ENCODE data around the gene SRC.

The SRC gene

DNA sequence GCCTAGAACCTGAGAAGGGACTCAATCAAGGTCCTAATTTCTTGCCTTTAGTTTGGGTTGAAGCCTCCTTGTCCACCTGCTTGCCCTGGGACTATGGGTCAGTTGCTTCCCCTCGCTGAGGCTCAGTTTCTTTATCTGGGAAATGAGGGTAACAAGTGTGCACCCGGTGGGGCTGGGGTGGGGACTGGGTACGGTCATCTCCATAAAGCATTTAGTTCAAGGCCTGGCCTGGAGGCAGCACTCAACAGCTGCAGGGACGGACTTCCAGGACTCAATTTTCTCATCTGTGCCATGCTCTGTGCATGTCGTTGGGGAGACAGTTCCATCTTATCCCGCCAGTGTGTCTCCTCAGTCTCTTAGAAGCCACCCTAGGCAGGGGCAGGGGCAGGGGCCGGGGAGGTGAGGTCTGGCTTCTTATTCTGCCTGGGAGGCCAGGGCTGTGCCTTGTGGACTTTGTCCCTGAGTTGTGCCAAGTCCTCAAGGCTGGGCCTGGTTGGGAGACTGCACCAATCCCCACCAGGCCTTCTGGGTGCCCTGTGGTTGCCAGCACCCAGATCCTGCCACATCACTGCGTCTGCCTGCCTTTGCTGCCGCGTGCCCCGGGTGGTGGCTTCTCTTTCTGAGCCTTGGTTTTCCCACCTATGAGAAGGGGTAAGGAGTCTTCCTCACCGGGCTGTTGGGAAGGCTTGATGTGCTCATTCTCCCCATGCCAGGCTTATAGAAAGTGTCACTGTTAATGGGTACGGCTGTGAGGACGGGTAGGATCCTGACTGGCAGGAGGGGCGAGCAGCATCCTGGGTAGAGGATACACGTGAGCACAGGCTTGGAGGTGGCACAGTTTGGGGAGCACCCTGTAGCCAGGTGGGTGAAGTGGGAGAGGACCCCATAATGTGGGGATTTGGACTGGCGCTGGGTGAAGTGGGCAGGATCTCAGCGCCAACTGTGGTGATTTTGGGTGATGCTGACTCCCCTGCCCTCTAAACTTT is 8.6 kb downstream of the SRC start:
- TF ChIP-seq, protein P1, sequence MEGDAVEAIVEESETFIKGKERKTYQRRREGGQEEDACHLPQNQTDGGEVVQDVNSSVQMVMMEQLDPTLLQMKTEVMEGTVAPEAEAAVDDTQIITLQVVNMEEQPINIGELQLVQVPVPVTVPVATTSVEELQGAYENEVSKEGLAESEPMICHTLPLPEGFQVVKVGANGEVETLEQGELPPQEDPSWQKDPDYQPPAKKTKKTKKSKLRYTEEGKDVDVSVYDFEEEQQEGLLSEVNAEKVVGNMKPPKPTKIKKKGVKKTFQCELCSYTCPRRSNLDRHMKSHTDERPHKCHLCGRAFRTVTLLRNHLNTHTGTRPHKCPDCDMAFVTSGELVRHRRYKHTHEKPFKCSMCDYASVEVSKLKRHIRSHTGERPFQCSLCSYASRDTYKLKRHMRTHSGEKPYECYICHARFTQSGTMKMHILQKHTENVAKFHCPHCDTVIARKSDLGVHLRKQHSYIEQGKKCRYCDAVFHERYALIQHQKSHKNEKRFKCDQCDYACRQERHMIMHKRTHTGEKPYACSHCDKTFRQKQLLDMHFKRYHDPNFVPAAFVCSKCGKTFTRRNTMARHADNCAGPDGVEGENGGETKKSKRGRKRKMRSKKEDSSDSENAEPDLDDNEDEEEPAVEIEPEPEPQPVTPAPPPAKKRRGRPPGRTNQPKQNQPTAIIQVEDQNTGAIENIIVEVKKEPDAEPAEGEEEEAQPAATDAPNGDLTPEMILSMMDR (IDR thresholded peaks at IDR 0.05; ENCODE audit: extremely low read depth, missing control alignments), result no peak
- no peak for DNase-seq (ENCODE audit: low spot score)

DNA sequence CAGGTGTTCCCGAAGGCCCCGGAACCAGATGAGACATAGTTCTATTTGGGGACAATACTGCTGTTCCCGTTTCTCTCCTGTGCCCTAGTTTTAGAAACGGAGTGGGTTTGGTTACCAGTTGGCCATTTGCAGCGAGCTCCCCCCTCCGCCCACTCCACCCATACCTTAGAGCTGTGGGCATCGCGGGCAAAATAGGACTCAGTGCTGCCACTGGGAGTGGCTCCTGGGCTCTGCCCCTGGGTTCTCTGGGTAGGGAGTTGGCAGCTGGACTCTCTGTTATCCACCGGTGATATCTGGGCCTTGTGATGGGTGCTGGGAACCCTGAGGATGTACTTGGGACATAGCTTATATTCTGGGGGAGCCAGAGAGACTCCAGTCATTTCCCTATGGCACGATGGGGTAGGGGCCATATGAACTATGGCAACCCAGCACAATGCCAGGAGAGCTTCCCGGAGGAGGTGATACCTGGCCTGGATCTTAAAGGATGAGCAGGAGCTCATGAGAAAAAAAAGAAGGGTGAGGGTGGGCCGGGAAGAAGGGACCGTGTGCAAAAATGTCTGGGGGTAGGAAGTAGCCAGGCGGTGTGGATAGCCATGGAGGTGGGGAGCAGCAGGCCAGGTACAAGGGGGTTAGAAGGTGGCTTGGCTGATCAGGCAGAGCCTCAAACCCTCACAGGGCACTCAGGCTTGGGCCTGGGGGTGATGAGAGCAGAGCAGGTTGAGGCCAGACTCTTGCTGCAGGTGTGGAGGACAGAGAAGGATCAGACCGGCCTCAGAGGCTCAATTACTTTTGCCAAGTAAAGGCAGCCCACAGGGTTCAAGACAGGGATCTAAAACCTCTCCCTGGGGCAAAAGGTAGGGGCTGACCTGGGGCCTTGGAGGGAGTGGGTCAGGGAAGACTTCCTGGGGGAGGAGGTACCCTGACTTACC is 9.6 kb downstream of the SRC start:
- TF ChIP-seq, protein P1 (IDR thresholded peaks at IDR 0.05; ENCODE audit: extremely low read depth, missing control alignments), result no peak
- DNase-seq (ENCODE audit: low spot score), result no peak

DNA sequence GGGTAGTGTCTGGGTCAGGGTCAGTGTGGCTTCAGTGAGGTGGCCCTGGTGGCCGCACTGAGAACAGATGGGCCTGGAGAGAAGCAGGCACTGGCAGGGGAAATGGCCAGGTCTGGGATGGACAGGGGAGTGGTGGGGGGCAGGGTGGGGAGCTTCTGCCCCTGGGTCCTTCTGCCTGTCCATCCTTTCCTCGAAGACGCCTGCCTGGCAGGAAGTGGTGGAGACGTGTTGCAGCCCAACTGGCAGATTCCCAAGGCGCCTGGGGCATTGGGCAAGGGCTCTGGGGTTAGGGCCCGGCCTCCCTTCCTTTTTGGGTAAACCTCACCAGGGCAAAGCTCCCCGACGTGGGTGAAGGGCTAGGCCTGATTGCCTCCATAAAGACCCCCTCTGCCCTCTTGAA is 10.4 kb downstream of the SRC start:
- TF ChIP-seq, protein P1 (IDR thresholded peaks at IDR 0.05; ENCODE audit: extremely low read depth, missing control alignments), result no peak
- DNase-seq (ENCODE audit: low spot score), result no peak

DNA sequence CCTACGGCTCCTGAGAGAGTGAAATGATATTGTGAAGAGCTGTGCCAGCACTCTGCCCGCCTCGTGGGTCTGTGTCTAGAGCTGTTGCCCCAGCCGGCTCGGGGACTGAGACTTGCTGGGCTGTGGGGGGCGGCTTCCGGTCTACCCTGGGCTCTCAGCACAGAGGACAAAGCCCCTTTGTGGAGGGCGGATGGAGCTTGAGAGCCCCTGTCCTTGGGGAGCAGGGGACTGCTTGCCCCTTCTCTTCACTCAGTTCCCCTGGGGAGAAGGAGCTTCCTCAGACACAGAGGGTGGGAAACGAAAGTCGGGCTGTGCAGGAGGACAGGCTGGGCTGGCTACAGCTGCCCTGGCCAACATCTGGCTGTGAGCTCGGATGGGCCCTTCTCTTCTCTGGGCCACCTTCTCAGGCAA is 11.0 kb downstream of the SRC start:
- TF ChIP-seq, protein P1 (IDR thresholded peaks at IDR 0.05; ENCODE audit: extremely low read depth, missing control alignments), result no peak
- no peak for DNase-seq (ENCODE audit: low spot score)

DNA sequence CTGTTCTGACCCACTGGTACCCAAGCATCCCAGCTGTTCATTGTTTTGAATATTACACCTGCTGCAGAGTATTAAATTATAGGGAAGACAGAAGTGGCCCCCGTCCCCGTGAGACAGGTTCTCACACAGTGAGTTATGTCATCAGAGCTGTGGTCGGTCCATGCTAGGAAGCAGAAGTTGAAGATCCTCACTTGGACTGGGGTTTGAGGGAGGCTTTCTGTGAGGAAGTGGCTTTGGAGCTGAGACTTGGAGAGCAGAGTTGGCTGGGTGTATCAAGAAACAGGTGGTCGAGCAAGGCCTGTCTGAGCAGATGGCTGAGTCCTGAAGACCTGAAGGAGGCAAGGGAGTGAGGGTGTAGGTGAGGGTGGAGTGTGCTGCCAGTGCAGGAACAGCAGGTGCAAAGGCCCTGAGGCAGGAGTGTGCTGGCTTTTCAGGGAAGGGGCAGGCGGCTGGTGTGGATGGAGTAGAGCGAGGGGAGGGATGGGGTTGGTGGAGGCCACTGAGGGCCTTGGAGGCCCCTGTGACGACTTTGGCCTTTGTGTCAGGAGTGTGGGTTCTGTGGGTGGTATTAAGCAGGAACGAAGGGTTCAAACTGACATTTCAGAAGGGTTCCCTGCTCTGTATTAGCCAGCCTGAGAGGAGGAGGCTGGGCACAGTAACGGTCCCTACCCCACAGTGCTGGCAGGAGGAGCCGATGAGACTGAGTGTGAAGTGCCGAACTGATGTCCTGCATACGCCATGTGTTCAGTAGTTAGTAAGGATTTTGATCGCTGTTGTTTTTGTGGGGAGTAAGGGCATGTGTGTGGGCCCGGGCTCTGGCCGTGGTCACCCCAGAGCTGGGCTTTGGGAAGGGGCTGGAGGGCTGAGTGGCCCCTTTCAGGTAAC is 11.8 kb downstream of the SRC start:
- TF ChIP-seq, protein P1 (IDR thresholded peaks at IDR 0.05; ENCODE audit: extremely low read depth, missing control alignments), result no peak
- no peak for DNase-seq (ENCODE audit: low spot score)

DNA sequence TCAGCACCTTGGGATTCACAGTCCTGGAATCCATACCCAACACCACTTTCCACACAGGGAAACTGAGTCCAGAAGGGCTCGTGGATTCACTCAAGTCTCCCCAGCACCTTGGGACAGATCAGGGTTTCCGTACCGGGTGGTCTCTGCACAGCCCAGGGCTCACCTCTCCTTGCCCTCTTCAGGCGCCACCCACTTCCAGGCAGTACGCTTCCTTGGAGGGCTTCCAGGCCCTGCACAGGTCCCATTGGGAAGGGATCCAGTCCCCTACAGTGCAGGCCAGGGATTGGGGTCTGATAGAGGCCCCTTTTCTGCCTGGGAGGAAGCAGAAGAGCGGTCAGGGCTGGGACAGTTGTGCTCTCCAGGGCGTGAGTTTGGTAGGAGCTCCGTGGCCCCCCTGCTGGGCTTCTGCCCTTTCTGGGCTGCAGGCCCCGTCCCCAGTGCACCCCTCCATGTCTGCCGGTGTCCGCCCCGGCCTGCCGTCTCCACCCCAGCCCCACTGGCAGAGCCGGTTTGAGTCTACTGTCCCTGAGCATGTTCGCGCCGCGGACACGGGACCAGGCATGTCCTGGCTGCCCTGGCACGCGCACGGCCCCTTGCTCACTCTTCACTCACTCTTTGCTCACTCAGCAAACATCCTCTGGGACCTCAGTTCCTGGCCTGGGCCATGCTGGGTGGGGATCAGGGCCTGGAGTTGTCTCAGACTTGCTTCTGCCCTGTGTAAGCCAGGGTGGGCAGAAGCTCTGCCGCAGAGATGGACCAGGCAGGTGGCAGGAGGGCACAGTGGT is 12.6 kb downstream of the SRC start:
- DNase-seq (ENCODE audit: low spot score), result no peak
- TF ChIP-seq, protein P1 (IDR thresholded peaks at IDR 0.05; ENCODE audit: extremely low read depth, missing control alignments), result no peak

Data from GM20000 (cell line).